Lower leg skin (tissue), 4 donors: ENCODE data around the gene SPINK9. TPM values are rescaled to one million over a fixed set of nuclear protein-coding genes. Genes with fewer than 3 reads are reported as not detected.
"Not testable (repeated sequence)": the region's sequence is repeated elsewhere in the genome, so short reads cannot be mapped to it uniquely, and the experiment has no call there.

Source experiments
- DNase-seq, 2 donors: peaks; one replicate each; pipeline ENCODE4 v3.0.0-alpha.2; 2019; ENCODE audit warnings: low spot score in 2 of 2
- H3K4me3 ChIP-seq: fragments of 200-600 bp; sonication (generic); 2 replicates; pipeline ENCODE4 v1.5.1; 2017; ENCODE audit warnings: mild to moderate bottlenecking, low read depth; ENCODE audit not compliant: poor library complexity, severe bottlenecking
- POLR2A ChIP-seq, 2 donors: fragments of 450-650 bp; IDR thresholded peaks; one replicate each; pipeline ENCODE4 v1.6.1; 2016 to 2017; ENCODE audit warnings: antibody characterized with exemption in 2 of 2, mild to moderate bottlenecking in 1 of 2, moderate library complexity in 1 of 2
- WGBS, 2 donors: methylation state at CpG; one replicate each; pipeline ENCODE4 v1.1.5; 2018; 5-methylcytosine and 5-hydroxymethylcytosine counted together
- intact Hi-C: fragments of 100-400 bp; cut with DNase I; formaldehyde crosslinking; loops from one replicate; pipeline ENCODE4 v1.15.0; 2023; ENCODE audit warnings: low total_unique reads
- total RNA-seq, 4 donors: library from RNA; depleted of rRNA; stranded (reverse); fragments of >200 nt; gene quantifications; one replicate each; pipeline ENCODE4 v1.1.0, GENCODE V29; 2016
- TF ChIP-seq, protein P1 (sequence below), 3 donors: fragments of 450-650 bp; IDR thresholded peaks; one replicate each; pipeline ENCODE4 v1.5.1; 2016; ENCODE audit warnings: antibody characterized with exemption in 3 of 3, mild to moderate bottlenecking in 3 of 3, moderate library complexity in 2 of 3

SPINK9 gene
- total RNA-seq, 4 donors from 2014 or later = not detected

DNA sequence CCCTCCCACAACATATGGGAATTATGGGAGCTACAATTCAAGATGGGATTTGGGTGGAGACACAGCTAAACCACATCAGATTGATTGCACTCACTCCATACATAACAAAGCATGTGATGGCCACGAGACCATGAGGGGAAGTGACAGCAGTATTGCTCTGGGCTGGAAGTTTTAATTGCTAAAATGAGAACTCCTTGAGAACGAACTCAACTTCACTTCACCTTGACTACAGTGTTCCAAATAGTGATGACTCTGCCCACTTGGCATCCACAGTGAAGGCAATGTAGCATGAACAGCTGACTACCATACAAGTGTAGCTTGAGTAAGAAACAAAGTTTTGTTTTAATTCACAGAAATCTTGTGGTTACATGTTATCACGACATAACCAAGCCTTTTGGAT is 23.9 kb upstream of the SPINK9 start:
- intact Hi-C loops = no loop called here
- no peak for DNase-seq
- TF ChIP-seq, protein P1, sequence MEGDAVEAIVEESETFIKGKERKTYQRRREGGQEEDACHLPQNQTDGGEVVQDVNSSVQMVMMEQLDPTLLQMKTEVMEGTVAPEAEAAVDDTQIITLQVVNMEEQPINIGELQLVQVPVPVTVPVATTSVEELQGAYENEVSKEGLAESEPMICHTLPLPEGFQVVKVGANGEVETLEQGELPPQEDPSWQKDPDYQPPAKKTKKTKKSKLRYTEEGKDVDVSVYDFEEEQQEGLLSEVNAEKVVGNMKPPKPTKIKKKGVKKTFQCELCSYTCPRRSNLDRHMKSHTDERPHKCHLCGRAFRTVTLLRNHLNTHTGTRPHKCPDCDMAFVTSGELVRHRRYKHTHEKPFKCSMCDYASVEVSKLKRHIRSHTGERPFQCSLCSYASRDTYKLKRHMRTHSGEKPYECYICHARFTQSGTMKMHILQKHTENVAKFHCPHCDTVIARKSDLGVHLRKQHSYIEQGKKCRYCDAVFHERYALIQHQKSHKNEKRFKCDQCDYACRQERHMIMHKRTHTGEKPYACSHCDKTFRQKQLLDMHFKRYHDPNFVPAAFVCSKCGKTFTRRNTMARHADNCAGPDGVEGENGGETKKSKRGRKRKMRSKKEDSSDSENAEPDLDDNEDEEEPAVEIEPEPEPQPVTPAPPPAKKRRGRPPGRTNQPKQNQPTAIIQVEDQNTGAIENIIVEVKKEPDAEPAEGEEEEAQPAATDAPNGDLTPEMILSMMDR (IDR thresholded peaks at IDR 0.05) = no peak
- TF ChIP-seq POLR2A (IDR thresholded peaks at IDR 0.05) = no peak
- WGBS, 2 donors = 58 to 62% methylated on average over 3 of the region's 3 CpGs
- no peak overlapping the region for H3K4me3 ChIP-seq

DNA sequence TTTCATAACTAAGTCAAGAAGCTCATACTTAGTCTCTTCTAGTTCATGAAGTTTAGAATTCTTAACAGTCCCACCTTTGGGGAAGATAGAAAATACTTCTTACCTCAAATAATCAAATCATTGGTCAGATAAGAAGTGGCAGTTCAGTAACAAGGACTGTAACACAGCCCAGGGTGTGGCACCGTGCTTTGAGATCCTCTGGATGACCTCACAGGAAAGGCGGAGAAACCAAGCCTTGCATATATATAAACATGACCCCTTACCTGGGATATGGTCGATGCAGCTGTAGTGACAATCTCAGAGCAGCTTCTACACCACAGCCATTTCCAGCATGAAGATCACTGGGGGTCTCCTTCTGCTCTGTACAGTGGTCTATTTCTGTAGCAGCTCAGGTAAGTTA is 23.2 kb upstream of the SPINK9 start, which contains the start of gene SPINK7:
Gene SPINK7 (plus strand): TSS at position 271 of the 400 bp plus-strand sequence. CDS start 61 bp downstream, at position 332.
- TF ChIP-seq, protein P1 (IDR thresholded peaks at IDR 0.05) = no peak
- no peak for TF ChIP-seq POLR2A (IDR thresholded peaks at IDR 0.05)
- no peak for DNase-seq
- no peak within 1 kb of the TSS for H3K4me3 ChIP-seq
- WGBS, 2 donors = 70 to 74% methylated on average over 3 of the region's 3 CpGs
- intact Hi-C loops = no loop called here

GRCh38 chr5:148314187-148314586 is 21.2 kb upstream of the SPINK9 start:
- DNase-seq = no peak
- 82 to 84% methylated on average over 2 of the region's 2 CpGs for WGBS, 2 donors
- intact Hi-C loops = no loop called here
- TF ChIP-seq POLR2A (IDR thresholded peaks at IDR 0.05) = no peak
- TF ChIP-seq, protein P1 (IDR thresholded peaks at IDR 0.05) = no peak
- H3K4me3 ChIP-seq = no peak overlapping the region

GRCh38 chr5:148314731-148315130 is 20.6 kb upstream of the SPINK9 start:
- no peak for DNase-seq
- TF ChIP-seq POLR2A (IDR thresholded peaks at IDR 0.05) = no peak
- TF ChIP-seq, protein P1 (IDR thresholded peaks at IDR 0.05) = no peak
- intact Hi-C loops = no loop called here
- WGBS, 2 donors = 64 to 72% methylated on average over 4 of the region's 4 CpGs
- no peak overlapping the region for H3K4me3 ChIP-seq

DNA sequence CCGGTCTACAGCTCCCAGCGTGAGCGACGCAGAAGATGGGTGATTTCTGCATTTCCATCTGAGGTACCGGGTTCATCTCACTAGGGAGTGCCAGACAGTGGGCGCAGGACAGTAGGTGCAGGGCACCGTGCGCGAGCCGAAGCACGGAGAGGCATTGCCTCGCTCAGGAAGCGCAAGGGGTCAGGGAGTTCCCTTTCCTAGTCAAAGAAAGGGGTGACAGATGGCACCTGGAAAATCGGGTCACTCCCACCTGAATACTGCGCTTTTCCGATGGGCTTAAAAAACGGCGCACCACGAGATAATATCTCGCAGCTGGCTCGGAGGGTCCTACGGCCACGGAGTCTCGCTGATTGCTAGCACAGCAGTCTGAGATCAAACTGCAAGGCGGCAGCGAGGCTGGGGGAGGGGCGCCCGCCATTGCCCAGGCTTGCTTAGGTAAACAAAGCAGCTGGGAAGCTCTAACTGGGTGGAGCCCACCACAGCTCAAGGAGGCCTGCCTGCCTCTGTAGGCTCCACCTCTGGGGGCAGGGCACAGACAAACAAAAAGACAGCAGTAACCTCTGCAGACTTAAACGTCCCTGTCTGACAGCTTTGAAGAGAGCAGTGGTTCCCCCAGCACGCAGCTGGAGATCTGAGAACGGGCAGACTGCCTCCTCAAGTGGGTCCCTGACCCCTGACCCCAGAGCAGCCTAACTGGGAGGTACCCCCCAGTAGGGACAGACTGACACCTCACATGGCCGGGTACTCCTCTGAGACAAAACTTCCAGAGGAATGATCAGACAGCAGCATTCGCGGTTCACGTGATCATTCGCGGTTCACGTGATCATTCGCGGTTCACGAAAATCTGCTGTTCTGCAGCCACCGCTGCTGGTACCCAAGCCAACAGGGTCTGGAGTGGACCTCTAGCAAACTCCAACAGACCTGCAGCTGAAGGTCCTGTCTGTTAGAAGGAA is 15.1 kb upstream of the SPINK9 start:
- H3K4me3 ChIP-seq, DNase-seq, intact Hi-C loops: not testable (repeated sequence)
- WGBS, 2 donors = 9 to 65% methylated on average over 34 of the region's 42 CpGs

- TF ChIP-seq POLR2A (IDR thresholded peaks at IDR 0.05) = no peak
- TF ChIP-seq, protein P1 (IDR thresholded peaks at IDR 0.05) = no peak
- DNase-seq = no peak
- 90% methylated on average over 4 of the region's 4 CpGs for WGBS, 2 donors
- intact Hi-C loops = no loop called here
- no peak overlapping the region for H3K4me3 ChIP-seq
Measured at GRCh38 chr5:148333262-148333849, 2.0 kb upstream of the SPINK9 start.
